Stimulated activated effector memory CD8-positive, alpha-beta T cell treated with anti-CD3 and anti-CD28 coated beads, Interleukin-12 subunit alpha, Interleukin-12 subunit beta, amount 100 ng/mL, for 72 hours (primary cell): ENCODE measurements around the gene SLC25A20.
"Not testable (repeated sequence)": the region's sequence is repeated elsewhere in the genome, so short reads cannot be mapped to it uniquely, and the experiment has no call there.

Experiments used
- ATAC-seq: fragments of 150-1000 bp; cut with Tn5 transposase; 2 replicates; pipeline ENCODE4 v1.10.0; 2021
- DNase-seq, 2 donors: peaks; one replicate each; pipeline ENCODE4 v3.0.0; 2021 to 2022; ENCODE audit warnings: low spot score in 2 of 2
- H3K27ac Mint-ChIP-seq: one replicate; pipeline ENCODE4 v1.8.0; 2022; ENCODE audit warnings: mild to moderate bottlenecking, mixed read lengths
- H3K36me3 Mint-ChIP-seq: one replicate; pipeline ENCODE4 v1.8.0; 2022; ENCODE audit warnings: mild to moderate bottlenecking, mixed read lengths
- H3K4me1 Mint-ChIP-seq: one replicate; pipeline ENCODE4 v1.8.0; 2022; ENCODE audit warnings: mixed read lengths
- H3K4me3 Mint-ChIP-seq: one replicate; pipeline ENCODE4 v1.8.0; 2022; ENCODE audit warnings: mild to moderate bottlenecking, mixed read lengths
- H3K9me3 Mint-ChIP-seq: one replicate; pipeline ENCODE4 v1.8.0; 2022; ENCODE audit warnings: mixed read lengths

SLC25A20 gene

GRCh38 chr3:48835650-48836366, 62.9 kb downstream of the SLC25A20 start:
- H3K4me1 Mint-ChIP-seq = peaks cover 13% of the 10 kb centered on the region
- no peak for DNase-seq
- H3K4me3 Mint-ChIP-seq = no peak overlapping the region
- no peak overlapping the region for H3K27ac Mint-ChIP-seq
- no peak for ATAC-seq
- H3K9me3 Mint-ChIP-seq = no peaks in the 10 kb centered on the region
- peaks cover 14% of the 10 kb centered on the region for H3K36me3 Mint-ChIP-seq

DNA sequence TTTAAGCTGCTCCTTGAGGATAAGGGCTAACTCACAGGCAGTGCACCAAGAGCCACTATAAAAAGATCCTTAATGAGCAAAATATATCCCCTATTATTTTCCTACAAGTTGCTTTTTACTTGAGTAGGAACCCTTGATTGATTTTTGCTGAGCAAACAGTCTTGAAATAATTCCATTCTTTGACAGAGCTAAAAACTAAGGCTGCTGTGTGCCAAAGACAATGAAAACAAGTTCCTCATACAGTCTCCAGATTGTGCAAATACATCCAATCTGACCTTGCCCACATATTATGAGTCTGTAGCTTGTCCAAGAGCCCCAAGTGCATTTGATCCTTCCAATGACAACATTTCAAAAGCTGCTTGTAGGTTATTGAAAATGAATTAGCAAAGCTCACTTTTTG, 66.0 kb downstream of the SLC25A20 start:
- no peak overlapping the region for H3K4me3 Mint-ChIP-seq
- peaks cover under 1% of the 10 kb centered on the region for H3K36me3 Mint-ChIP-seq
- ATAC-seq = no peak
- H3K9me3 Mint-ChIP-seq = no peaks in the 10 kb centered on the region
- no peak overlapping the region for H3K27ac Mint-ChIP-seq
- DNase-seq = no peak
- peaks cover 13% of the 10 kb centered on the region for H3K4me1 Mint-ChIP-seq

DNA sequence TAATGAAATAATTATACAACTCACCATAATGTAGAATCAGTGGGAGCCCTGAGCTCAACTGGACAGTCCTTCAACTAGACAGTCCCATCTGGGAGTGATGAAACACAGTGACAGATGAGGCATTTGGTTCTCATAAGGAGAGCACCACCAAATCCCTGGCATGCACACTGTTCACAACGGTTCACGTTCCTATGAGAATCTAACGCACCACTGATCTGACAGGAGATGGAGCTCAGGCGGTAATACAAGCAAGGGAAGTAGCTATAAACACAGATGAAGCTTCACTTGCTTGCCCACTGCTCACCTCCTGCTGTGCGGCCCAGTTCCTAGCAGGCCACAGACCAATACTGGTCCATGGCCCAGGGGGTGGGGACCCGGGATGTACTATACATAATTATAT, 68.0 kb downstream of the SLC25A20 start:
- Mint-ChIP-seq H3K27ac (no peak overlapping the region), H3K4me3 (no peak overlapping the region), H3K9me3 (no peaks in the 10 kb centered on the region), H3K36me3 (no peaks in the 10 kb centered on the region), H3K4me1 (peaks cover 11% of the 10 kb centered on the region)
- no peak for ATAC-seq
- no peak for DNase-seq

- not testable (repeated sequence) for H3K27ac Mint-ChIP-seq, ATAC-seq, H3K9me3 Mint-ChIP-seq, H3K36me3 Mint-ChIP-seq, DNase-seq, H3K4me3 Mint-ChIP-seq
- H3K4me1 Mint-ChIP-seq = peaks cover 11% of the 10 kb centered on the region
Observed at GRCh38 chr3:48829525-48829924, 69.2 kb downstream of the SLC25A20 start.

GRCh38 chr3:48827874-48828273, 70.8 kb downstream of the SLC25A20 start:
- not testable (repeated sequence) for H3K9me3 Mint-ChIP-seq, DNase-seq, ATAC-seq, H3K36me3 Mint-ChIP-seq, H3K4me3 Mint-ChIP-seq, H3K4me1 Mint-ChIP-seq, H3K27ac Mint-ChIP-seq

- ATAC-seq = no peak
- H3K4me1 Mint-ChIP-seq = peaks cover 6% of the 10 kb centered on the region
- H3K9me3 Mint-ChIP-seq = no peaks in the 10 kb centered on the region
- H3K4me3 Mint-ChIP-seq = no peak overlapping the region
- no peak overlapping the region for H3K27ac Mint-ChIP-seq
- H3K36me3 Mint-ChIP-seq = peaks cover 6% of the 10 kb centered on the region
- DNase-seq = no peak
Observed at GRCh38 chr3:48826451-48826850, 72.2 kb downstream of the SLC25A20 start.

GRCh38 chr3:48820612-48821324, 77.9 kb downstream of the SLC25A20 start:
- Mint-ChIP-seq H3K27ac (no peak overlapping the region), H3K9me3 (no peaks in the 10 kb centered on the region), H3K36me3 (peaks cover 6% of the 10 kb centered on the region), H3K4me3 (no peak overlapping the region), H3K4me1 (peaks cover 32% of the 10 kb centered on the region)
- ATAC-seq = no peak
- no peak for DNase-seq

- DNase-seq = no peak
- Mint-ChIP-seq H3K4me1 (peaks cover 33% of the 10 kb centered on the region), H3K4me3 (no peak overlapping the region), H3K27ac (no peak overlapping the region), H3K36me3 (peaks cover 6% of the 10 kb centered on the region), H3K9me3 (no peaks in the 10 kb centered on the region)
- no peak for ATAC-seq
Observed at GRCh38 chr3:48819234-48820221, 79.2 kb downstream of the SLC25A20 start.

DNA sequence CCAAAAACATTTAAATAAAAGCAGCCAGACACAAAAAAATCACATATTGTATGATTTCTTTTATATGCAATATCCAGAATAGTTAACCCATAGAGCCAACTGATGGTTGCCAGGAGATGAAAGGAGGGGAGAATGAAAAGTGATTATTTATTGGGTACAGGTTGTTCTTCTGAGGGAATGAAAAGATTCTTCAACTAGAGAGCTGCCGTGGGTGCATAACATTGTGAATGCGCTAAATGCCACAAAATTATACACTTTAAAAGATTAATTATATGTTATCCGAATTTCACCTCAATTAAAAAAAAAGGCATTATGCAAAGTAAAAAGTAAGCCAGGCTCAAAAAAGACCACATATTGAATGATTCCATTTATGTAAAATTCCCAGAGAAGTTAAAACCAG, 87.2 kb downstream of the SLC25A20 start:
- DNase-seq = no peak
- peaks cover 26% of the 10 kb centered on the region for H3K4me1 Mint-ChIP-seq
- ATAC-seq = no peak
- peak overlapping the region; percentile 51 for H3K4me3 Mint-ChIP-seq
- no peaks in the 10 kb centered on the region for H3K9me3 Mint-ChIP-seq
- no peak overlapping the region for H3K27ac Mint-ChIP-seq
- H3K36me3 Mint-ChIP-seq = no peaks in the 10 kb centered on the region
